SU-DHL-6 (cell line): Measurements from ENCODE around the gene CCL20.

Experiments
- H2AFZ ChIP-seq: fragments of 200-600 bp; sonication (generic); 2 replicates; pipeline ENCODE4 v1.6.1; 2014; ENCODE audit warnings: low read depth, mild to moderate bottlenecking, moderate library complexity, mixed read lengths, antibody characterized with exemption, low read length; ENCODE audit not compliant: severe bottlenecking
- H3F3A ChIP-seq: fragments of 200-600 bp; shearing (Covaris generic); 2 replicates; pipeline ENCODE4 v1.6.0; 2016; ENCODE audit warnings: antibody characterized with exemption, mild to moderate bottlenecking; ENCODE audit not compliant: insufficient read depth
- H3K27ac ChIP-seq: fragments of 200-600 bp; sonication (generic); 2 replicates; pipeline ENCODE4 v1.5.1; 2016; ENCODE audit warnings: low read depth, mild to moderate bottlenecking, low read length, moderate library complexity, mixed read lengths
- H3K27me3 ChIP-seq: fragments of 200-600 bp; sonication (generic), shearing (Covaris generic); 2 replicates; pipeline ENCODE4 v1.6.0; 2014; ENCODE audit warnings: mild to moderate bottlenecking, low read length
- H3K36me3 ChIP-seq: fragments of 200-600 bp; sonication (generic); 2 replicates; pipeline ENCODE4 v1.6.1; 2014; ENCODE audit warnings: mild to moderate bottlenecking, low read length, mixed read lengths
- H3K4me2 ChIP-seq: fragments of 300-600, 200-600 bp; shearing (Covaris generic), sonication (generic); 2 replicates; pipeline ENCODE4 v1.6.0; 2014; ENCODE audit warnings: low read length, low read depth, mild to moderate bottlenecking; ENCODE audit not compliant: poor library complexity, severe bottlenecking
- H3K4me3 ChIP-seq: fragments of 200-600 bp; sonication (generic); 2 replicates; pipeline ENCODE4 v1.5.1; 2014; ENCODE audit warnings: antibody characterized with exemption, low read length, mild to moderate bottlenecking, mixed read lengths; ENCODE audit not compliant: insufficient read depth, poor library complexity, severe bottlenecking
- H3K79me2 ChIP-seq: fragments of 200-600 bp; sonication (generic); 2 replicates; pipeline ENCODE4 v1.6.1; 2014; ENCODE audit warnings: mild to moderate bottlenecking, low read length, moderate library complexity; ENCODE audit not compliant: insufficient read depth
- H3K9ac ChIP-seq: fragments of 200-600 bp; sonication (generic); 2 replicates; pipeline ENCODE4 v1.7.0; 2014; ENCODE audit warnings: mild to moderate bottlenecking, low read length
- H3K9me2 ChIP-seq: fragments of 200-600 bp; sonication (generic); replicated peaks from 2 replicates; pipeline ENCODE4 v1.6.1; 2014; ENCODE audit warnings: low read length; ENCODE audit not compliant: insufficient read depth
- H3K9me3 ChIP-seq: fragments of 200-600 bp; sonication (generic); 2 replicates; pipeline ENCODE4 v1.6.1; 2014; ENCODE audit warnings: low read length, mixed read lengths; ENCODE audit not compliant: insufficient read depth
- H4K20me1 ChIP-seq: fragments of 200-600 bp; sonication (generic); 2 replicates; pipeline ENCODE4 v1.6.1; 2014; ENCODE audit warnings: low read depth, mild to moderate bottlenecking, antibody characterized with exemption, low read length, moderate library complexity, mixed read lengths
- CTCF ChIP-seq: fragments of 200-600 bp; sonication (generic); IDR thresholded peaks from one replicate; pipeline ENCODE4 v1.5.1; 2017; ENCODE audit warnings: antibody characterized with exemption, mild to moderate bottlenecking, low read length, moderate library complexity; ENCODE audit not compliant: insufficient read depth, poor library complexity, severe bottlenecking
- EZH2phosphoT487 ChIP-seq: fragments of 200-600 bp; sonication (generic), shearing (Covaris generic); conservative IDR thresholded peaks from 2 replicates; pipeline ENCODE4 v1.6.1; 2018; ENCODE audit warnings: mild to moderate bottlenecking, antibody characterized with exemption, low read length, moderate library complexity, mixed read lengths

The CCL20 gene

DNA sequence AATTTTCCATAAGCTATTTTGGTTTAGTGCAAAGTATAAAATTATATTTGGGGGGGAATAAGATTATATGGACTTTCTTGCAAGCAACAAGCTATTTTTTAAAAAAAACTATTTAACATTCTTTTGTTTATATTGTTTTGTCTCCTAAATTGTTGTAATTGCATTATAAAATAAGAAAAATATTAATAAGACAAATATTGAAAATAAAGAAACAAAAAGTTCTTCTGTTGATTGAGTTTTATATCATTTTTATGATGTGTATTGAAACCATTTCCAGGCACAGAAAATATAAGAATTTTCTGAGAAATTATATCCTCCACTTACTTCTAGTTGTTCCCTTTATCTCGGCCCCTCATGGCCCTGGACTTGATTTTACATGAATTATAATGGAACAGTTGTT lies 3.7 kb downstream of the CCL20 start:
- Histone ChIP-seq H2AFZ (no peak overlapping the region), H3K9me3 (no peaks in the 10 kb centered on the region), H3K36me3 (no peaks in the 10 kb centered on the region), H3K4me3 (no peak overlapping the region), H3F3A (no peaks in the 10 kb centered on the region), H3K4me2 (no peak overlapping the region), H3K27ac (no peak overlapping the region), H3K79me2 (no peaks in the 10 kb centered on the region), H3K9ac (no peak overlapping the region), H3K9me2 (no peaks in the 10 kb centered on the region), H3K27me3 (no peaks in the 10 kb centered on the region), H4K20me1 (no peaks in the 10 kb centered on the region)
- no peak for TF ChIP-seq EZH2phosphoT487
- no peak for TF ChIP-seq CTCF

GRCh38 chr2:227817850-227818674 lies 4.4 kb downstream of the CCL20 start:
- Histone ChIP-seq H3K4me2 (no peak overlapping the region), H4K20me1 (no peaks in the 10 kb centered on the region), H3K36me3 (no peaks in the 10 kb centered on the region), H3K9ac (no peak overlapping the region), H3K79me2 (no peaks in the 10 kb centered on the region), H3K9me2 (no peaks in the 10 kb centered on the region), H3K4me3 (no peak overlapping the region), H3K27ac (no peak overlapping the region), H2AFZ (no peak overlapping the region), H3K9me3 (no peaks in the 10 kb centered on the region), H3F3A (no peaks in the 10 kb centered on the region), H3K27me3 (no peaks in the 10 kb centered on the region)
- TF ChIP-seq EZH2phosphoT487, result no peak
- TF ChIP-seq CTCF, result no peak

DNA sequence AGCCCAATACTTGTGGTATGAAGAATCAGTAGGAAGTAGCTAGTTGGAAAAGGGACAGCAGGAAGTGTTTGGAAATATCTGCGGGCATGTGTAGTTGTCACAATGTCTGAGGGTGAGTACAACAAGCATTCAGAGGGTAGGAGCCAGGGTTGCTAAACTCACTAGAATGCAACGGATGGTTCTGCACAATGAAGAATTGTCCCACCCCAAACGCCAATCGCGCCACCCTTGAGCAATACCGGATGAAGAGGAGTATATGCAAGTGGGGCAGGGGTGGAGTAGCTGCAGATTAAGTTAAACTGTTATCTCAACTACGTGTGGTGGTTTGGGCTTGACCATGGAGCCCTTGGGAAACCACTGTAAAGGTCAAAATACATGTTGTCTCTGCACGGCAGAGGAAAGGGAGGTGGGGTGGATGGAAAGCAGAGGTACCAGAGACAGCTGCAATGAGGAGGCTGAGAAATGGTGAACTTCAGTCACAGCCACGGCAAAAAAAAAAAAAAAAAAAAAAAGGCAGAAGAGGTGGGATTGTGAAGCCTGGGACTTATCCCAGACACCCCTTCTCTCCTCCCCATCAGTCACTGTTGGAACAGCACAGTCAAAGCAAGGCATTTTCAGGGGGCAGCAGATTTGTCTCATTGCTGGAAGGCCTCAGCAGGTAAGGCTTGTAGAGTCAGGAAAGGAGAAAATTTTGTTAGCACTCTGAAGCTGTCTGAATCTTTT lies 5.2 kb downstream of the CCL20 start:
- Histone ChIP-seq H3K9ac (no peak overlapping the region), H3K36me3 (no peaks in the 10 kb centered on the region), H3K4me3 (no peak overlapping the region), H3K4me2 (no peak overlapping the region), H3K9me2 (no peaks in the 10 kb centered on the region), H3K9me3 (no peaks in the 10 kb centered on the region), H3F3A (no peaks in the 10 kb centered on the region), H4K20me1 (no peaks in the 10 kb centered on the region), H3K27me3 (no peaks in the 10 kb centered on the region), H2AFZ (no peak overlapping the region), H3K27ac (no peak overlapping the region), H3K79me2 (no peaks in the 10 kb centered on the region)
- no peak for TF ChIP-seq CTCF
- no peak for TF ChIP-seq EZH2phosphoT487
